OCI-LY3 (cell line): ENCODE measurements around the gene HAGH.
A peak's percentile ranks its signal among the peaks of the same experiment; 100 is the strongest.

Source experiments
- H2AFZ ChIP-seq: fragments of 200-600, 300-600 bp; shearing (Covaris generic); 2 replicates; pipeline ENCODE4 v1.6.0; 2014; ENCODE audit warnings: antibody characterized with exemption, low read depth, low read length
- H3K27ac ChIP-seq: fragments of 200-600, 300-600 bp; sonication (generic); 2 replicates; pipeline ENCODE4 v1.5.1; 2014; ENCODE audit warnings: mild to moderate bottlenecking, low read length, moderate library complexity, mixed read lengths
- H3K27me3 ChIP-seq: fragments of 200-600, 300-600 bp; sonication (generic); 2 replicates; pipeline ENCODE4 v1.6.1; 2014; ENCODE audit warnings: low read depth, low read length, mixed read lengths
- H3K36me3 ChIP-seq: fragments of 200-600, 300-600 bp; sonication (generic); replicated peaks from 2 replicates; pipeline ENCODE3; 2014; ENCODE audit warnings: low read depth, low read length, mixed read lengths
- H3K4me1 ChIP-seq: fragments of 300-600, 200-600 bp; sonication (generic); 2 replicates; pipeline ENCODE4 v1.6.1; 2014; ENCODE audit warnings: low read length, mixed read lengths
- H3K4me2 ChIP-seq: fragments of 200-600, 300-600 bp; sonication (generic); 2 replicates; pipeline ENCODE4 v1.6.1; 2014; ENCODE audit warnings: low read length, mixed read lengths
- H3K4me3 ChIP-seq: fragments of 300-600, 200-600 bp; sonication (generic); 2 replicates; pipeline ENCODE4 v1.5.1; 2014; ENCODE audit warnings: antibody characterized with exemption, mild to moderate bottlenecking, low read length, moderate library complexity
- H3K79me2 ChIP-seq: fragments of 300-600, 200-600 bp; shearing (Covaris generic); 2 replicates; pipeline ENCODE4 v1.6.1; 2014; ENCODE audit warnings: mild to moderate bottlenecking, low read length, mixed read lengths
- H3K9ac ChIP-seq: fragments of 300-600, 200-600 bp; shearing (Covaris generic); 2 replicates; pipeline ENCODE4 v1.6.0; 2014; ENCODE audit warnings: mild to moderate bottlenecking, low read length, moderate library complexity
- H3K9me3 ChIP-seq: fragments of 200-600, 300-600 bp; shearing (Covaris generic); 2 replicates; pipeline ENCODE4 v1.6.1; 2014; ENCODE audit warnings: low read length, mixed read lengths; ENCODE audit not compliant: insufficient read depth
- H4K20me1 ChIP-seq: fragments of 200-600, 300-600 bp; sonication (generic); 2 replicates; pipeline ENCODE4 v1.6.1; 2016; ENCODE audit warnings: low read length, mixed read lengths; ENCODE audit not compliant: insufficient read depth
- CTCF ChIP-seq: fragments of 200-600, 300-600 bp; sonication (generic); IDR thresholded peaks from 2 replicates; pipeline ENCODE4 v1.5.1; 2014; ENCODE audit warnings: antibody characterized with exemption, low read length, low read depth
- EZH2phosphoT487 ChIP-seq: fragments of 200-600 bp; shearing (Covaris generic); IDR thresholded peaks from 2 replicates; pipeline ENCODE4 v1.6.1; 2018; ENCODE audit warnings: antibody characterized with exemption, mixed run types, low read depth

HAGH gene

GRCh38 chr16:1825864-1826690 is 548 bp downstream of the HAGH start:
- Histone ChIP-seq H3K4me2 (peak overlapping the region; percentile 75), H3K9me3 (no peaks in the 10 kb centered on the region), H3K27ac (no peak overlapping the region), H3K36me3 (peaks cover 3% of the 10 kb centered on the region), H3K79me2 (peaks cover 35% of the 10 kb centered on the region), H2AFZ (no peak overlapping the region; the same call in 1 of the 2 replicates), H3K9ac (peak overlapping the region; percentile 31; the same call in 1 of the 2 replicates), H4K20me1 (no peaks in the 10 kb centered on the region), H3K4me1 (peaks cover 20% of the 10 kb centered on the region), H3K27me3 (no peaks in the 10 kb centered on the region), H3K4me3 (peak overlapping the region; percentile 97)
- no peak for TF ChIP-seq EZH2phosphoT487
- TF ChIP-seq CTCF: no peak

- peak overlapping the region; percentile 31; the same call in 1 of the 2 replicates for H3K9ac ChIP-seq
- H3K27ac ChIP-seq: no peak overlapping the region
These were observed 1.2 kb downstream of the HAGH start for GRCh38 chr16:1825381-1825863.

GRCh38 chr16:1823821-1824220 is 2.8 kb downstream of the HAGH start:
- Histone ChIP-seq H3K4me3 (no peak overlapping the region), H4K20me1 (no peaks in the 10 kb centered on the region), H3K9ac (no peak overlapping the region), H3K79me2 (peaks cover 25% of the 10 kb centered on the region), H3K27me3 (no peaks in the 10 kb centered on the region), H2AFZ (no peak overlapping the region), H3K9me3 (no peaks in the 10 kb centered on the region), H3K27ac (no peak overlapping the region), H3K36me3 (no peaks in the 10 kb centered on the region), H3K4me1 (peaks cover 20% of the 10 kb centered on the region), H3K4me2 (no peak overlapping the region)
- peak; percentile 41 for TF ChIP-seq CTCF
- no peak for TF ChIP-seq EZH2phosphoT487

More at GRCh38 chr16:1825381-1825863, 1.2 kb downstream of the HAGH start:
- Histone ChIP-seq H3K4me2 (peak overlapping the region; percentile 75), H3K36me3 (peaks cover 3% of the 10 kb centered on the region), H3K9me3 (no peaks in the 10 kb centered on the region), H3K4me1 (peaks cover 20% of the 10 kb centered on the region), H2AFZ (no peak overlapping the region), H3K4me3 (peak overlapping the region; percentile 97), H3K27me3 (no peaks in the 10 kb centered on the region), H3K79me2 (peaks cover 35% of the 10 kb centered on the region), H4K20me1 (no peaks in the 10 kb centered on the region)
- TF ChIP-seq EZH2phosphoT487 (no peak), CTCF (no peak)

GRCh38 chr16:1822801-1823200 is 3.8 kb downstream of the HAGH start:
- Histone ChIP-seq H3K4me2 (no peak overlapping the region), H3K4me3 (no peak overlapping the region), H3K27me3 (no peaks in the 10 kb centered on the region), H4K20me1 (no peaks in the 10 kb centered on the region), H3K27ac (no peak overlapping the region), H3K9me3 (no peaks in the 10 kb centered on the region), H3K9ac (no peak overlapping the region), H3K36me3 (no peaks in the 10 kb centered on the region), H3K79me2 (peaks cover 17% of the 10 kb centered on the region), H3K4me1 (peaks cover 15% of the 10 kb centered on the region), H2AFZ (no peak overlapping the region)
- TF ChIP-seq EZH2phosphoT487 (no peak), CTCF (no peak)
